Immature natural killer cell (primary cell): ENCODE results near the gene CBLB. TPM values are rescaled to one million over a fixed set of nuclear protein-coding genes. Genes with fewer than 3 reads are reported as not detected.
"Not testable (repeated sequence)": the region's sequence is repeated elsewhere in the genome, so short reads cannot be mapped to it uniquely, and the experiment has no call there.

ENCODE experiments used
- DNase-seq, 3 donors: peaks; one replicate each; pipeline ENCODE4 v3.0.0; 2022; ENCODE audit warnings: mixed read lengths in 1 of 3
- H3K27ac Mint-ChIP-seq, 6 donors: one replicate each; pipeline ENCODE4 v1.8.0; 2020; ENCODE audit warnings: mixed read lengths in 6 of 6, mild to moderate bottlenecking in 5 of 6, inconsistent platforms in 4 of 6, moderate library complexity in 3 of 6
- H3K27me3 Mint-ChIP-seq, 3 donors: one replicate each; pipeline ENCODE4 v1.8.0; 2020 to 2021; ENCODE audit warnings: low read depth in 3 of 3, mild to moderate bottlenecking in 3 of 3, mixed read lengths in 3 of 3, moderate library complexity in 3 of 3, inconsistent platforms in 1 of 3
- H3K36me3 Mint-ChIP-seq, 3 donors: one replicate each; pipeline ENCODE4 v1.8.0; 2020; ENCODE audit warnings: mixed read lengths in 3 of 3, inconsistent platforms in 2 of 3, mild to moderate bottlenecking in 2 of 3
- H3K4me1 Mint-ChIP-seq, 2 donors: one replicate each; pipeline ENCODE4 v1.8.0; 2020; ENCODE audit warnings: inconsistent platforms in 2 of 2, mild to moderate bottlenecking in 2 of 2, mixed read lengths in 2 of 2, moderate library complexity in 1 of 2
- H3K4me3 Mint-ChIP-seq, 5 donors: one replicate each; pipeline ENCODE4 v1.8.0; 2020; ENCODE audit warnings: mild to moderate bottlenecking in 5 of 5, mixed read lengths in 5 of 5, inconsistent platforms in 3 of 5, moderate library complexity in 3 of 5
- H3K9me3 Mint-ChIP-seq, 6 donors: one replicate each; pipeline ENCODE4 v1.8.0; 2020; ENCODE audit warnings: mild to moderate bottlenecking in 6 of 6, mixed read lengths in 6 of 6, inconsistent platforms in 4 of 6, moderate library complexity in 3 of 6
- polyA plus RNA-seq, 3 donors: library from polyadenylated mRNA; unstranded; fragments of 300-500 nt; fragmentation: Illumina TruSeq; gene quantifications; one replicate each; pipeline ENCODE4 v1.2.3, GENCODE V29; 2021

The CBLB gene
- polyA plus RNA-seq, 3 donors from 2014 or later = 27.7 to 62.4 (median 31.5) TPM

DNA sequence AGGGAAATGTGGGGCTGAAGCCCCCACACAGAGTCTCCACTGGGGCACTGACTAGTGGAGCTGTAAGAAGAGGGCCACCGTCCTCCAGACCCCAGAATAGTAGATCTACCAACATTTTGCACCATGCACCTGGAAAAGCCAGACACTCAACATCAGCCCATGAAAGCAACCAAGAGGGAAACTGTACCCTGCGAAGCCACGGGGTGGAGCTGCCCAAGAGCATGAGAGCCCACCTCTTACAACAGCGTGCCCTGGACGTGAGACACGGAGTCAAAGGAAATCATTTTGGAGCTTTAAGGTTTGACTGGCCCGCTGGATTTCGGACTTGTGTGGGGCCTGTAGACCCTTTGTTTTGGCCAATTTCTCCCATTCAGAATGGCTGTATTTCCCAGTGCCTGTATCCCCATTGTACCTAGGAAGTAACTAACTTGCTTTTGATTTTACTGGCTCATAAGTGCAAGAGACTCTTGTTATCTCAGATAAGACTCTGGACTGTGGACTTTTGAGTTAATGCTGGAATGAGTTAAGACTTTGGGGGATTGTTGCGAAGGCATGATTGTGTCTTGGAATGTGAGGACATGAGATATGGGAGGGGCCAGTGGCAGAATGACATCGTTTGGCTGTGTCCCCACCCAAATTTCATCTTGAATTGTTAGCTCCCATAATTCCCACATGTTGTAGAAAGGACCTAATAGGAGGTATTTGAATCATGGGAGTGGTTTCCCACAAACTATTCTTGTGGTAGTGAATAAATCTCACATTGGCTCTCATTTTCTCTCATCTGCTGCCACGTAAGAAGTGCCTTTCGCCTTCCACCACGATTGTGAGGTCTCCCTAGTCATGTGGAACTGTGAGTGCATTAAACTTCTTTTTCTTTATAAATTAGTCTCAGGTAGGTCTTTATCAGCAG lies 105.8 kb downstream of the CBLB start:
- H3K9me3 Mint-ChIP-seq = peaks cover 2 to 18% (median 11%) of the 10 kb centered on the region in 6 donors
- peaks cover 92 to 97% of the 10 kb centered on the region in 2 donors for H3K4me1 Mint-ChIP-seq
- H3K36me3 Mint-ChIP-seq = peaks cover 34 to 41% (median 39%) of the 10 kb centered on the region in 3 donors
- peaks cover 1 to 4% (median 1%) of the 10 kb centered on the region in 3 donors for H3K27me3 Mint-ChIP-seq
- no peak for DNase-seq
- peak overlapping the region; percentile 78 to 93 (median 84) for H3K27ac Mint-ChIP-seq
- H3K4me3 Mint-ChIP-seq = peak overlapping the region; percentile 3 to 67 (median 44)

DNA sequence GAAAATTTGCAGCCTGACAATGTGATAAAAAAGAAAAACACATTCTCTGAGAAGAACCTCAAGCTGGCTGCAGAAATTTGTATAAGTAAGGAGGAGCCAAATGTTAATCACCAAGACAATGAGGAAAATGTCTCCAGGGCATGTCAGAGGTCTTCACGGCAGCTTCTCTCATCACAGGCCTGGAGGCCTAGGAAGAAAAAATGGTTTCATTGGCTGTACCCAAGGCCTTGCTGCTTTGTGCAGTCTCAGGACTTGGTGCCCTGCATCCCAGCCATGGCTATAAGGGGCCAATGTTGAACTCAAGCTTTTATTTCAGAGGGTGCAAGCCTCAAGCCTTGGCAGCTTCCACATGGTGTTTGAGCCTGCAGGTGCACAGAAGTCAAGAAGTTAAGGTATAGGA lies 106.6 kb downstream of the CBLB start:
- not testable (repeated sequence) for DNase-seq, H3K27me3 Mint-ChIP-seq
- Mint-ChIP-seq H3K4me3 (peak overlapping the region in 1 of 5 donors; percentile 11), H3K9me3 (peaks cover 2 to 18% (median 11%) of the 10 kb centered on the region in 6 donors), H3K27ac (peak overlapping the region; percentile 70 to 88 (median 84)), H3K4me1 (peaks cover 91 to 97% of the 10 kb centered on the region in 2 donors), H3K36me3 (peaks cover 34 to 45% (median 39%) of the 10 kb centered on the region in 3 donors)

DNA sequence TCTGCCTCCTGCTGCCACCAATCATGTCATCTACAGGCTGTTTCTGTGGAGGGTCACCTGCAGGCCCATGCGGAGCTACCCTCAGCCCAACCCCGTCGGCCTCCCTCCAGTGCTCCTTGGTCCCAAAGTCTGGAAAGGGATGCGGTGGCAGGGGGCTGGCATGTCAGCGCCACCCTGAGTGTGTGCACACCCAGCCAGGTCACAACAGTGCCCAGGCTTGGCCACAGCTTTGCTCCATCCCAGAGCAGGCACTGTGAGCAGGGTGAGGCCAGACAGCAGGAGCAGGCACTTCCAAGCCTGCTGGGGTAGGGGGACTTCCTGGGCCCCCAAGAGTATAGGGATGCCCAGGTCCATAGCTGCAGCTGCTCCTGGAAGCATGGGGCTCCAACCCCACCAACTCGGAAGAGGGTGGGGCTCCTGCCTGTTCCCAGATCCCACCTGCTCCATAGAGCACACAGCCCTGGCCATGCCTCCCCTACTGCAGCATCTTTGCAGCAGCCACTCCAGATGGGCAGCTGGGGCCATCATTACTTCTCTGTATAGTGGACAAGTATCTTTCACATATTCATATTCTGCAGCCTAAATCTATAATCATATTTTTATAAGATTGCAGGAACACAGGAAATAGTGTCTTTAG lies 109.3 kb downstream of the CBLB start:
- DNase-seq = no peak
- H3K4me3 Mint-ChIP-seq = peak overlapping the region in 3 of 5 donors; percentile 27 to 64 (median 61)
- peaks cover 30 to 49% (median 34%) of the 10 kb centered on the region in 3 donors for H3K36me3 Mint-ChIP-seq
- H3K4me1 Mint-ChIP-seq = peaks cover 90 to 95% of the 10 kb centered on the region in 2 donors
- H3K27me3 Mint-ChIP-seq = peaks cover 1 to 12% (median 8%) of the 10 kb centered on the region in 3 donors
- peak overlapping the region; percentile 74 to 89 (median 83) for H3K27ac Mint-ChIP-seq
- H3K9me3 Mint-ChIP-seq = peaks cover 2 to 18% (median 11%) of the 10 kb centered on the region in 6 donors

DNA sequence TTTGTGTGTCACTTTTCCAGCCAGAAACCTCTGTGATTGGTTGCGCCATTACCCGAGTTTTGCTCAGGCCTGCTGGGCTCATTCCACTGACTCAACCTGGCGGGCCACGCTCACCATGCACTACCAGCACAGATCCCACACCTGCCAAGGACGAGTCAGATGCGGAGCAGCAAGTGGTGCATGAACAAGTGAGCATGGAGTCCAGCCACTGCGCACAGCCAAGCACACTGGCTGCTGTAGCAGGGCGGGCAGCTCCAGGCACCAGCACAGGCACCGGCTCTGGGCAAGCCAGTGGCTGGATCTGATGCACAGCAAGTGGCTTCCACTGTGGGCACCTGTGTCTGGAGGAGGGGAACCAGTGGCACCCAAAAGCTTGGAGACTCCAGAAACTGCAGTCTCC lies 110.4 kb downstream of the CBLB start:
- peaks cover 24 to 43% (median 32%) of the 10 kb centered on the region in 3 donors for H3K36me3 Mint-ChIP-seq
- H3K27ac Mint-ChIP-seq = peak overlapping the region; percentile 73 to 91 (median 80)
- no peak for DNase-seq
- peaks cover 7 to 21% (median 18%) of the 10 kb centered on the region in 3 donors for H3K27me3 Mint-ChIP-seq
- H3K9me3 Mint-ChIP-seq = peaks cover 2 to 17% (median 11%) of the 10 kb centered on the region in 6 donors
- H3K4me3 Mint-ChIP-seq = peak overlapping the region in 1 of 5 donors; percentile 9
- H3K4me1 Mint-ChIP-seq = peaks cover 89 to 95% of the 10 kb centered on the region in 2 donors

DNA sequence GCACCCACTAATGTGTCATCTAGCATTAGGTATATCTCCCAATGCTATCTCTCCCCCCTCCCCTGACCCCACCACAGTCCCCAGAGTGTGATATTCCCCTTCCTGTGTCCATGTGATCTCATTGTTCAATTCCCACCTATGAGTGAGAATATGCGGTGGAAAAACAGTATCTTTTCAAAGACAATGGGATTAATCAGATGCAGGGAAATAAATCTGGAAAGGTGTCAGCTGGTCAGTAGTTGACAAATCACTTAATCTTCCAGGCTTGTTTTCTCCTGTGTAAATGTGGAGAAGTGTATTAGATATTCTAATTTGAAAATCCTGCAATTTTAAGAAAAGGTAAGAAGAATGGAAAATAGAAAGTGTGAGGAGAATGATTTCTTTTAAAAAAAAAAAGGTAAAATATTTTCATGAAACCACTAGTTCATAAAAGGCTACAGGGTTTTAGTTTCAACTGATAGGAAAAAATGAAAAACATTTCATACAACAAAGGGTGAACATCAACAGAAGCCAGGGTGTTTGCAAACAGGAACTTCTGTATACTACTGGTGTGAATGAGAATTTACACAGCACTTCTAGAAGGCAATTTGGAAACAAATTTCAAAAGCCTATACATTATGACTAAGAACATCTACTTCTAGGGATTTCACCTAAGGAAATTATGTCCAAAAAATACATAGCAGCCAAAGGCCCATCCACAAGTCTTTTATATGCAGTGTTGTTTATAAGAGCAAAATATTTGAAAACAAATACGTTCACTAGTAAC lies 113.5 kb downstream of the CBLB start:
- peak overlapping the region; percentile 63 to 87 (median 83) for H3K4me3 Mint-ChIP-seq
- H3K4me1 Mint-ChIP-seq = peaks cover 91 to 98% of the 10 kb centered on the region in 2 donors
- no peaks in the 10 kb centered on the region for H3K9me3 Mint-ChIP-seq
- DNase-seq = peak; percentile 25 to 39 (median 34)
- H3K27ac Mint-ChIP-seq = peak overlapping the region; percentile 89 to 99 (median 95)
- peaks cover 9 to 33% (median 22%) of the 10 kb centered on the region in 3 donors for H3K27me3 Mint-ChIP-seq
- peaks cover 4 to 22% (median 10%) of the 10 kb centered on the region in 3 donors for H3K36me3 Mint-ChIP-seq

- no peaks in the 10 kb centered on the region for H3K9me3 Mint-ChIP-seq
- peaks cover 9 to 31% (median 22%) of the 10 kb centered on the region in 3 donors for H3K27me3 Mint-ChIP-seq
- peak; percentile 78 to 82 (median 82) for DNase-seq
- peak overlapping the region; percentile 91 to 100 (median 96) for H3K27ac Mint-ChIP-seq
- H3K4me1 Mint-ChIP-seq = peaks cover 90 to 98% of the 10 kb centered on the region in 2 donors
- peaks cover 0 to 13% (median 3%) of the 10 kb centered on the region in 3 donors for H3K36me3 Mint-ChIP-seq
- H3K4me3 Mint-ChIP-seq = peak overlapping the region; percentile 78 to 85 (median 80)
Measured at GRCh38 chr3:105752791-105753415, 115.9 kb downstream of the CBLB start.

DNA sequence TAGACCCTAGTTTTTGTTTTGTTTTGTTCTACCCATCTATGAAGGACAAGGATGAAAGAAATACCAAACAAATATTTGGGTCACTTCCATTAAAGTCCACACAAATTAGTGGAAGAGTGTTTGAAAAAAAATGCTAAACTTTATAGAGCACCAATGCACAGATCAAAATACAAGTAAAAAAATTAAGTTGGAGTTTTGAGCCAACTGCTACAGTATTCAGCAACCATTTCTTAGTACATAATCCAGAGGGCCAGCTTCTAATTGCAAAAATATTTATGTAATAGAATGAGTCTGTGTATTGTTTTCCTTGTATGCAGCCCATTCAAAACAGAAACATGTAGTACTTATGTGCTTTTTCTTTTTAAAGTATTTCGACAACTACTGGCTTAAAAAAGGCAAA lies 121.1 kb downstream of the CBLB start:
- Mint-ChIP-seq H3K4me3 (peak overlapping the region in 3 of 5 donors; percentile 76 to 82 (median 77)), H3K27ac (peak overlapping the region; percentile 84 to 95 (median 93)), H3K27me3 (peaks cover 0 to 8% (median 0%) of the 10 kb centered on the region in 3 donors), H3K4me1 (peaks cover 76 to 99% of the 10 kb centered on the region in 2 donors), H3K36me3 (peaks cover 12 to 29% (median 25%) of the 10 kb centered on the region in 3 donors), H3K9me3 (no peaks in the 10 kb centered on the region)
- DNase-seq = no peak

DNA sequence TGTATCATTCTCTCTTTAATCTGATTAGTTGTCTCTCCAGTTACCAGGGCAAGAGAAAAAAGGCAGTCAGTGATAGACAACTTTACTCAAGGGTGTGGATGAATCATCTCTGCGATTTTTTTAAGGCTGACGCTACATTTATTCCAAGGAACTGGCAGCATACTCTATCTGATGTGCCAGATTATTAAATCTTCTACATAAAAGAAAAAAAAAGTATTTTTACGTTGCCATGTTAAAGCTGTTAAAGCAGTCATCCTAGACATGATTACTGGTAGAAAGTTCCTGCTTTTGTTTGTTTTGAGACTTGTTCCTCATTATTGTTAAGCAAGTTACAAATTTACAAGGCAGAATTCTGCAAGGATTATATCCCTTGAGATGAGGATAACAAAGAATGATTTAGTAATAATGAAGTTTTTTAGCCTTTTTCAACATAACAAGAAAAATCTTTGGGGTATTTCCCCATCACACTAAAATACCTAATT lies 121.7 kb downstream of the CBLB start:
- peak; percentile 51 to 65 (median 54) for DNase-seq
- peaks cover 70 to 94% of the 10 kb centered on the region in 2 donors for H3K4me1 Mint-ChIP-seq
- peak overlapping the region; percentile 45 to 82 (median 76) for H3K4me3 Mint-ChIP-seq
- peaks cover 12 to 29% (median 25%) of the 10 kb centered on the region in 3 donors for H3K36me3 Mint-ChIP-seq
- H3K9me3 Mint-ChIP-seq = no peaks in the 10 kb centered on the region
- peaks cover 0 to 3% (median 0%) of the 10 kb centered on the region in 3 donors for H3K27me3 Mint-ChIP-seq
- peak overlapping the region; percentile 84 to 95 (median 93) for H3K27ac Mint-ChIP-seq

DNA sequence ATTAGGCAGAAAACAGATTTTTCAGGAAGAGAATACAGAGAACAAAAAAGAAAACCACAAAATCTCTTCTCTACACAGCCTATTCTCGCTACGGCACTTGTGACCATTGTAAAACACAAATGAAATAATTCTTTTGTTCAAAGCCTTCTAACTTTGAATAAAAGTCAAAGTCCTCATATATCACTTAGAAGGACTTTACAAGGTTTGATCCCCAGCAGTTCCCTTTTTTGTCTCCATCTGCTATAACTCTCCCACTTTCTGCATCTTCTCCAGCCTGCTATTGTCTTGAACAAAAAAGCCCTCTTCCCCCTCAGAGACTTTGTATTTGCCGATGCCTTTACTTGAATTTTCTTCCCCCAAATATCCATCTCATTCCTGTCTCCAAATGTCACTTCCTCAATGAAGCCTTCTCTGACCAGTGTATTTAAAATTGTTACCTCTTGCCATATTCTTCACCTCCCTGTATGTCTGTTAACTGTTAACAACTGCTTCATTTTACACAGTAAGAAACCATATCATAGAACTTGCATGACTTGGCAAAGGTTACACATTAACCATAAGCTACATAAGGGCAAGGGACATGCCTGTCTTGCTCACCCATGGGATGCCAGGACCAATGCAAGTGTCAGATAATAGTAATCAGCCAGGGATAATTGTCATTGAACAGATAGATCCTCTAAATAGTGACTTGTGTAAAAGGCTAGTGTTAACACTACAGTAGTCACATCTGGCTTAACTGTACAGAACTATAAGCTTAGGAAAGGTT lies 122.4 kb downstream of the CBLB start:
- Mint-ChIP-seq H3K4me3 (peak overlapping the region; percentile 45 to 82 (median 76)), H3K27ac (peak overlapping the region; percentile 84 to 95 (median 93)), H3K27me3 (peaks cover 0 to 6% (median 0%) of the 10 kb centered on the region in 3 donors), H3K36me3 (peaks cover 18 to 35% (median 32%) of the 10 kb centered on the region in 3 donors), H3K4me1 (peaks cover 69 to 93% of the 10 kb centered on the region in 2 donors), H3K9me3 (peaks cover 0 to 4% (median 2%) of the 10 kb centered on the region in 6 donors)
- DNase-seq = peak in 1 of 3 donors; percentile 19

GRCh38 chr3:105745046-105745445 lies 123.8 kb downstream of the CBLB start:
- Mint-ChIP-seq H3K9me3 (peaks cover 0 to 5% (median 2%) of the 10 kb centered on the region in 6 donors), H3K27me3 (peaks cover 0 to 3% (median 0%) of the 10 kb centered on the region in 3 donors), H3K4me3 (peak overlapping the region in 2 of 5 donors; percentile 39 to 82), H3K4me1 (peaks cover 60 to 85% of the 10 kb centered on the region in 2 donors), H3K36me3 (peaks cover 22 to 37% (median 36%) of the 10 kb centered on the region in 3 donors), H3K27ac (peak overlapping the region; percentile 55 to 95 (median 90))
- DNase-seq = no peak

GRCh38 chr3:105744202-105744601 lies 124.6 kb downstream of the CBLB start:
- no peak for DNase-seq
- Mint-ChIP-seq H3K4me1 (peaks cover 62 to 86% of the 10 kb centered on the region in 2 donors), H3K27ac (peak overlapping the region in 5 of 6 donors; percentile 57 to 95 (median 94)), H3K36me3 (peaks cover 29 to 45% (median 43%) of the 10 kb centered on the region in 3 donors), H3K27me3 (peaks cover 0 to 3% (median 0%) of the 10 kb centered on the region in 3 donors), H3K9me3 (peaks cover 0 to 5% (median 2%) of the 10 kb centered on the region in 6 donors), H3K4me3 (peak overlapping the region in 2 of 5 donors; percentile 4 to 58)
